Testis (tissue), 2 donors: ENCODE data around the gene P2RY10.
"Not testable (repeated sequence)": the region's sequence is repeated elsewhere in the genome, so short reads cannot be mapped to it uniquely, and the experiment has no call there.

ENCODE experiments used
- POLR2A ChIP-seq: fragments of 450-650 bp; IDR thresholded peaks from one replicate; pipeline ENCODE4 v1.6.1; 2017; ENCODE audit warnings: antibody characterized with exemption, mild to moderate bottlenecking, moderate library complexity
- TF ChIP-seq, protein P1 (sequence below), 3 experiments: fragments of 450-650 bp in 2 of 3; fragments of 200-600 bp in 1 of 3; sonication (generic) in 1 of 3; IDR thresholded peaks; one replicate each; pipeline ENCODE4 v1.5.1; 2016 to 2019; ENCODE audit warnings: antibody characterized with exemption in 3 of 3, mild to moderate bottlenecking in 2 of 3, moderate library complexity in 1 of 3

DNA sequence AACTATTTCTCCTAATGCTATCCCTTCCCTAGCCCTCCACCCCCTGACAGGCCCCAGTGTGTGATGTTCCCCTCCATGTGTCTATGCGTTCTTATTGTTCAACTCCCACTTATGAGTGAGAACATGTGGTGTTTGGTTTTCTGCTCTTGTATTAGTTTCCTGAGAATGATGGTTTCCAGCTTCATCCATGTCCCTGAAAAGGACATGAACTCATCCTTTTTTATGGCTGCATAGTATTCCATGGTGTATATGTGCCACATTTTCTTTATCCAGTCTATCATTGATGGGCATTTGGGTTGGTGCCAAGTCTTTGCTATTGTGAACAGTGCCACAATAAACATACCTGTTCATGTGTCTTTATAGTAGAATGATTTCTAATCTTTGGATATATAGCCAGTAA lies 62.3 kb downstream of the P2RY10 start:
- TF ChIP-seq, protein P1, sequence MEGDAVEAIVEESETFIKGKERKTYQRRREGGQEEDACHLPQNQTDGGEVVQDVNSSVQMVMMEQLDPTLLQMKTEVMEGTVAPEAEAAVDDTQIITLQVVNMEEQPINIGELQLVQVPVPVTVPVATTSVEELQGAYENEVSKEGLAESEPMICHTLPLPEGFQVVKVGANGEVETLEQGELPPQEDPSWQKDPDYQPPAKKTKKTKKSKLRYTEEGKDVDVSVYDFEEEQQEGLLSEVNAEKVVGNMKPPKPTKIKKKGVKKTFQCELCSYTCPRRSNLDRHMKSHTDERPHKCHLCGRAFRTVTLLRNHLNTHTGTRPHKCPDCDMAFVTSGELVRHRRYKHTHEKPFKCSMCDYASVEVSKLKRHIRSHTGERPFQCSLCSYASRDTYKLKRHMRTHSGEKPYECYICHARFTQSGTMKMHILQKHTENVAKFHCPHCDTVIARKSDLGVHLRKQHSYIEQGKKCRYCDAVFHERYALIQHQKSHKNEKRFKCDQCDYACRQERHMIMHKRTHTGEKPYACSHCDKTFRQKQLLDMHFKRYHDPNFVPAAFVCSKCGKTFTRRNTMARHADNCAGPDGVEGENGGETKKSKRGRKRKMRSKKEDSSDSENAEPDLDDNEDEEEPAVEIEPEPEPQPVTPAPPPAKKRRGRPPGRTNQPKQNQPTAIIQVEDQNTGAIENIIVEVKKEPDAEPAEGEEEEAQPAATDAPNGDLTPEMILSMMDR (IDR thresholded peaks at IDR 0.05), result not testable (repeated sequence)
- TF ChIP-seq POLR2A, result not testable (repeated sequence)
